Measurements from ENCODE around the gene RAMP2. TPM values are rescaled to one million over a fixed set of nuclear protein-coding genes. Genes with fewer than 3 reads are reported as not detected.

Gene RAMP2
- total RNA-seq, 1 experiment from 2014 or later, result not detected

Other genes starting within 250 kb of the RAMP2 start
- 4.9 and 9.8 TPM in 2 replicates for gene NAGLU, start 225.0 kb upstream of the RAMP2 start, total RNA-seq (2014; rRNA removed)
- 0.86 and 1.5 TPM in 2 replicates for gene HSD17B1, start 208.3 kb upstream of the RAMP2 start, total RNA-seq (2014; rRNA removed)
- 33.3 and 54.3 TPM in 2 replicates for gene COASY, start 199.1 kb upstream of the RAMP2 start, total RNA-seq (2014; rRNA removed)
- 25.8 and 26.2 TPM in 2 replicates for gene MLX, start 194.1 kb upstream of the RAMP2 start, total RNA-seq (2014; rRNA removed)
- gene PSMC3IP, start 183.5 kb upstream of the RAMP2 start, total RNA-seq (2014; rRNA removed), result 20.3 and 24.1 TPM in 2 replicates
- gene RETREG3, start 151.9 kb upstream of the RAMP2 start, total RNA-seq (2014; rRNA removed), result 19.3 and 21.9 TPM in 2 replicates
- 97.2 and 114 TPM in 2 replicates for gene TUBG1, start 151.5 kb upstream of the RAMP2 start, total RNA-seq (2014; rRNA removed)
- gene TUBG2, start 101.9 kb upstream of the RAMP2 start, total RNA-seq (2014; rRNA removed), result 6.0 and 7.1 TPM in 2 replicates
- 20.1 and 27.8 TPM in 2 replicates for gene PLEKHH3, start 84.2 kb upstream of the RAMP2 start, total RNA-seq (2014; rRNA removed)
- gene CCR10, start 79.4 kb upstream of the RAMP2 start, total RNA-seq (2014; rRNA removed), result 0.58 TPM in 1 of 2 replicates, not detected in the other
- gene CNTNAP1, start 78.7 kb upstream of the RAMP2 start, total RNA-seq (2014; rRNA removed), result 4.6 and 6.6 TPM in 2 replicates
- 5.8 and 13.7 TPM in 2 replicates for gene EZH1, start 16.2 kb upstream of the RAMP2 start, total RNA-seq (2014; rRNA removed)
- 56.7 and 62.0 TPM in 2 replicates for gene VPS25, start 12.2 kb downstream of the RAMP2 start, total RNA-seq (2014; rRNA removed)
- gene WNK4, start 19.4 kb downstream of the RAMP2 start, total RNA-seq (2014; rRNA removed), result 13.0 and 17.4 TPM in 2 replicates
- gene COA3, start 37.5 kb downstream of the RAMP2 start, total RNA-seq (2014; rRNA removed), result 44.6 and 49.6 TPM in 2 replicates
- gene CNTD1, start 37.6 kb downstream of the RAMP2 start, total RNA-seq (2014; rRNA removed), result not detected in 2 replicates
- gene BECN1, start 63.1 kb downstream of the RAMP2 start, total RNA-seq (2014; rRNA removed), result 84.0 and 93.7 TPM in 2 replicates
- gene PSME3, start 72.2 kb downstream of the RAMP2 start, total RNA-seq (2014; rRNA removed), result 107 and 123 TPM in 2 replicates
- 0.63 and 1.4 TPM in 2 replicates for gene AOC2, start 83.4 kb downstream of the RAMP2 start, total RNA-seq (2014; rRNA removed)
- 0.26 and 0.35 TPM in 2 replicates for gene AOC3, start 90.0 kb downstream of the RAMP2 start, total RNA-seq (2014; rRNA removed)
- gene G6PC1, start 139.6 kb downstream of the RAMP2 start, total RNA-seq (2014; rRNA removed), result not detected in 2 replicates
- gene AARSD1, start 203.2 kb downstream of the RAMP2 start, total RNA-seq (2014; rRNA removed), result 32.5 and 34.7 TPM in 2 replicates
- 0.52 and 0.55 TPM in 2 replicates for gene PTGES3L, start 218.9 kb downstream of the RAMP2 start, total RNA-seq (2014; rRNA removed)
- gene RUNDC1, start 219.3 kb downstream of the RAMP2 start, total RNA-seq (2014; rRNA removed), result 9.5 and 15.6 TPM in 2 replicates
- 667 and 784 TPM in 2 replicates for gene RPL27, start 237.2 kb downstream of the RAMP2 start, total RNA-seq (2014; rRNA removed)
- gene IFI35, start 245.6 kb downstream of the RAMP2 start, total RNA-seq (2014; rRNA removed), result 8.7 and 12.3 TPM in 2 replicates

All from PC-3 (cell line).